Suprapubic skin (tissue), 4 donors: Measurements from ENCODE around the gene HLCS.

Source experiments
- CTCF ChIP-seq, 2 donors: fragments of 200-600 bp in 1 of 2; fragments of 450-650 bp in 1 of 2; sonication (generic) in 1 of 2; IDR thresholded peaks; one replicate each; pipeline ENCODE4 v1.5.1; 2016 to 2019; ENCODE audit warnings: antibody characterized with exemption in 2 of 2, mild to moderate bottlenecking in 1 of 2, moderate library complexity in 1 of 2
- EP300 ChIP-seq: sonication (generic); formaldehyde crosslinking; IDR thresholded peaks from one replicate; pipeline ENCODE4 v1.6.1; 2017; ENCODE audit warnings: antibody characterized with exemption
- POLR2AphosphoS5 ChIP-seq, 3 donors: sonication (generic); formaldehyde crosslinking; IDR thresholded peaks; one replicate each; pipeline ENCODE4 v1.6.1; 2017; ENCODE audit warnings: antibody characterized with exemption in 3 of 3

GRCh38 chr21:36892201-36892600 lies 74.3 kb downstream of the HLCS start:
- TF ChIP-seq CTCF (IDR thresholded peaks at IDR 0.05) (no peak), POLR2AphosphoS5 (IDR thresholded peaks at IDR 0.05) (no peak), EP300 (no peak)
